ENCODE measurements around the gene TMEM225B.
"Not testable (repeated sequence)": the region's sequence is repeated elsewhere in the genome, so short reads cannot be mapped to it uniquely, and the experiment has no call there.

Gene TMEM225B

DNA sequence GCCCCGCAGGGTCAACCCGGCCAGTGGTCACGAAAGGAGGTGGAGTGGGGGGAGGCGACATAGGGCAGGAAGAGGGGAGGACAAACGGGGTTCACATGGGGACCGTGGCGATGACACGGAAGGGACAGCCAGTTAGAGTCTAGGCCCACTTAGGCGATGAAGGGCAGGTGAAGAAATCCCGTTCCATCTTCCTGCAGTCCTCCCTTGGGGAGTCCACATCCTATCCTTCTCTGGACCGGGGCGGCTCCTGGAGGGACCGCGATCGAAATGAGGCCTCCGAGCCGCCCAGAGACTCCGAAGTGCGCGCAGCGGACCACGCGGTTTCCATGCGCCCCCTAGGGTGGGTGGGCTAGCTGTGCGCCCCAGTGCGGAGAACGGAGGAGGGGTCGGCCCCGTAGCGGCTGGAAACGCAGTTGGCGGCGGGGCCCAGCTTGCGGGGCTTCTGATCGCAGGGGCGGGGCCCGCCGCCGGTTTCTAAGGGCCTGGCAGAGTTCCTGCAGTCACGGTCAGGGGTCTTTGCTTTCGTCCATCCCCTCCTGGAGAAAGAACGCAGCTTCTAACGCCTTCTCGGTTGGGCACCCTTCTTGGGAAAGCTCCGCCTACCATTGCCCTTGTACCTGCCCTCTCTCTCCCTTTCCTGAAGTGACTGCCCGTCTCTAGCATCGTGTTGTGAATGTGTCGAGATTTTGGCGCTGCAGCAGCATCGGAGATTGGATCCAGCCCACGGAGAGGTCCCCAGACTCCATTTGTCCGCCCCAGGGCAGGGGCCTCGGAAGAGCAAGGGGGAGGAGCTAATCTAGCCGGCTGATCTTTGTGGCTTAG is 17.9 kb upstream of the TMEM225B start:
- peak; percentile 36 for DNase-seq

DNA sequence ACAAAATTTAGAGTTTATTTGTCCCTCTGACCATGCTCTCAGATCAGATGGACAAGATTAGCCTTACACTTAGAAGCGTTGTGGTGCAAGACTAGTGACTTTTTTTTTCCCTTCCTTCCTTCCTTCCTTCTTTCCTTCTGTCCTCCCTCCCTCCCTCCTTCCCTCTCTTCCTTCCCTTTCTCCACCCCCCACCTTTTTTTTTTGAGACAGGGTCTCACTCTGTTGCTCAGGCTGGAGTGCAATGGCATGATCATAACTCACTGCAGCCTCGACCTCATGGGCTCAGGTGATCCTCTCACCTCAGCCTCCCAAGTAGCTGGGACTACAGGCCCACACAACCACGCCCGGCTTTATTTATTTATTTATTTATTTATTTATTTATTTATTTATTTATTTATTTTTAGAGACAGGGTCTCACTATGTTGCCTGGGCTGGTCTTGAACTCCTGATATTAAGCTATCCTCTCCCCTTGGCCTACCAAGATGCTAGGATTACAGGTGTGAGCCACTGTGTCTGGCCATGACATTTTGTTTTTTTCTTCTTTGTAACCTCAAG is 17.2 kb upstream of the TMEM225B start:
- DNase-seq: not testable (repeated sequence)

DNA sequence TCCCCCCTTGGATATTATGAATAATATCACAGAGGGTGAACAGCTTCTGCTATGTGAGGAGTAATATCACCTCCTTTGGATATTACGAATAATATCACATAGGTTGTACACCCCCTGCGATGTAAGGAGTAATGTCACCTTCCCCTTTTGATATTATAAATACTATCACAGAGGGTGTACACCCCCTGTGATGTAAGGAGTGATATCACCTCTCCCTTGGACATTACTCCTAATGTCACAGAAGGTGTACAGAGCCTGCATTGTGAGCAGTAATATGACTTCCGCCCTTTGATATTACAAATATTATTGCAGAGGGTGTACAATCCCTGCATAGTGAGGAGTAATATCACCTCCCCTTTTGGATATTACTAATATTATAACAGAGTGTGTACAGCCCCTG is 9.2 kb upstream of the TMEM225B start:
- no peak for DNase-seq

DNA sequence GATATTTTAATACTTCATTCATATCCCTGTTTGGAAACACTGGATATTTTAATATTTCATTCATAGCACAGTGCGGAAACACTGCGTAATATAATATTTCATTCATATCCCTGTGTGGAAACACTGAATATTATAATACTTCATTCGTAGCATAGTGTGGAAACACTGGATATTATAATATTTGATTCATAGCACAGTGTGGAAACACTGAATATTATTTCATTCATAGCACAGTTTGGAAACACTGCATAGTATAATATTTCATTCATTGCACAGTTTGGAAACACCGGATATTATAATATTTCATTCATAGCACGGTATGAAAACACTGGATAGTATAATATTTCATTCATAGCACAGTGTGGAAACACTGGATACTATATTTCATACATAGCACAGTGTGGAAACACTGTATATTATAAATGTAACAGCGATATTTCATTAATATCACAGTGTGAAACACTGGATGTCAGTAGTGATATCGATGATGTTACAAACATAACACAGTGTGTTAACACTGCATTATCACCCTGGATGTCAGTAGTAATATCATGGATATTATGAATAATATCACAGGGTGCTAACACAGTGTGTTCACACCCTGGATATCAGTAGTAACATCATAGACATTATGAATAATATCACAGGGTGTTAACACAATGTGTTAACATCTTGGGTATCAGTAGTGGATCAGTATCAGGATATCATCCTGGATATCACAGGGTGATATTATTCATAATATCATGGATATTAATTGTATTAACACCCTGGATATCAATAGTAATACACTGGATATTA is 2.9 kb upstream of the TMEM225B start:
- no peak for DNase-seq

DNA sequence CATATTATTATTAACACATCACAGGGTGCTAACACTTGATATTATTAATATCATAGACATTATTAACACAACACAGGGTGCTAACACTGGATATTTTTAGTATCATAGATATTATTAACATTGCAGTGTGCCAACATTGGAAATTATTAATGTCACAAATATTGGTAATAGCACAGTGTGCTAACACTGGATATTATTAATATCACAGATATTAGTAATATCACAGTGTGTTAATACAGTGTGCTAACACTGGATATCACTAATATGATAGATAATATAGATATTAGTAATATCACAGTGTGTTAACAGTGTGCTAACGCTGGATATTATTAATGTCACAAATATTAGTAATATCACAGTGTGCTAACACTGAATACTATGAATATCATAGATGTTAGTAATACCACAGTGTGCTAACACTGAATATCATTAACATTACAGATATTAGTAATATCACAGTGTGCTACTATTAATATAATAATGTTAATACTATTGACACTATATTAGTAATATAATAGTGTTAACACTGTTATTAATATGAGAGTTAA is 1.6 kb upstream of the TMEM225B start:
- DNase-seq: no peak

- no peak for DNase-seq
These were observed 1.8 kb downstream of the TMEM225B start for GRCh38 chr7:99599836-99600235.

DNA sequence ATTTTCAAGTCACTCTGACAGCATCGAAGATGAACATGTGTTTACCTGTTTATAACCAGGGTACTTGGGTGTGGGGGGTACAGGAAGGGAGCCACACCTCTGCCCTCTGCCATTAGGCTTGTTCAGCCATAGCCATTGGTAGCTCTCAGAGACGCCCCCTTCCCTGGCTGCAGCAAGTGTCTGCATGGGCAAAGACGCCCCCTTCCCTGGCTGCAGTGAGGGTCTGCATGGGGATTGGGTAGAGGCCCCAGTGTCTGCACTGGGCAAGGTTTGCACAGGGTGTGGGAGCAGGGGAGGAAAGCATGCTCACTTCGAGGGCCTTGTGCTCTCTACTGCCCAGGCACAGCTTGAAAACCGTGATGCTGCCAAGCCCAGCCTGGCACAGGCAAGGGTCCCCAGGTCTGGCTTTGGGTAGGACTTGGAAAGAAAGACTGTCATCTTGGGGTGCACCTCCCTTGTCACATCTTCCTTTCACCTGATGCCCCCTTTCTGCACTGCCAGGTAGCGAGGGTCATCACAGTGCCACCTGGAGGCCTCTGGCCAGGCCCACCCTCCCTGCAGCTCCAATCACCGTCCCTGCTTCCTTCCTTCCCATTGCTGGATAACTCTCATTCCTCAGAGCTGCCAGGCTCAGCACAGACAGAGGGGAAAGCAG is 3.7 kb downstream of the TMEM225B start:
- DNase-seq: no peak

- no peak for DNase-seq
These were observed 7.5 kb downstream of the TMEM225B start for GRCh38 chr7:99605527-99605926.

- DNase-seq: no peak
These were observed 8.5 kb downstream of the TMEM225B start for GRCh38 chr7:99606531-99606930.

DNA sequence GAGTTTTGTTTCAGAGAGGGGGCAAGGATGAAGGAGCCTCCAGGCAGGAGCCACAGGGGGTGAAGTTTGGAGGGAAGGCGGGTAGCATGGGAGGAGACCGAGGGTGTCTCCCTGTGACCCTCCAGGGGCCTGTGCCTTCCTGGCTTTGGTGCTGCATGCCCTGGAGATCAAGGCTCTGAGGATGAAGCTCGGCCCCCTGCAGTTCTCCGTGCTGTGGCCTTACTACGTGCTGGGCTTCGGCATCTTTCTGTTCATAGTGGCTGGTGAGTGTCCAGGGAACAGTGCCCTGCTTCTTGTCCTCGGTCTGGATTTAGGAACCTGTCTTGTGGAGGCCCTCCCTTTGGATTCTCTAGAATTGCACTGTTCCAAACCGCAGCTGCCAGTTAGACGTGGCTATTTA is 9.5 kb downstream of the TMEM225B start:
- no peak for DNase-seq

DNA sequence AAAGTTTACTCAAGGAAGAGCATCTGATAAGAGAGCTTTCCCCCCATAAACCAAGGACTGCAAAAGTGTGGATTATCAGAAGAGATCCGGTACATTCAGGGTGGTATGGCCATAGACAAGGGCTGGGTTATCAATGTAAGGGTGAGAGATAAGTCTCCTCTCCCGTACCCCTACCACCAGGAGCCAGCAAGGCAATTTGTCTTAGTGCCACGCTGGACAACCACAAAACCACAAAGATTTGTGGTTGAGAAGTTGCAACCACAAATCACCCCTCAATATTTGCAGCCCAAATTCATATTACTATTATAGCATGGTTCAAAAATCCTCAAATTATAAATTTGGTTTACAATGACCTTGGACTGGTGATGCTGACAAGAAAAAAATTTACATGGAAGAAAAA is 16.4 kb downstream of the TMEM225B start:
- DNase-seq: no peak

- no peak for DNase-seq
These were observed 17.9 kb downstream of the TMEM225B start for GRCh38 chr7:99615989-99616358.

DNA sequence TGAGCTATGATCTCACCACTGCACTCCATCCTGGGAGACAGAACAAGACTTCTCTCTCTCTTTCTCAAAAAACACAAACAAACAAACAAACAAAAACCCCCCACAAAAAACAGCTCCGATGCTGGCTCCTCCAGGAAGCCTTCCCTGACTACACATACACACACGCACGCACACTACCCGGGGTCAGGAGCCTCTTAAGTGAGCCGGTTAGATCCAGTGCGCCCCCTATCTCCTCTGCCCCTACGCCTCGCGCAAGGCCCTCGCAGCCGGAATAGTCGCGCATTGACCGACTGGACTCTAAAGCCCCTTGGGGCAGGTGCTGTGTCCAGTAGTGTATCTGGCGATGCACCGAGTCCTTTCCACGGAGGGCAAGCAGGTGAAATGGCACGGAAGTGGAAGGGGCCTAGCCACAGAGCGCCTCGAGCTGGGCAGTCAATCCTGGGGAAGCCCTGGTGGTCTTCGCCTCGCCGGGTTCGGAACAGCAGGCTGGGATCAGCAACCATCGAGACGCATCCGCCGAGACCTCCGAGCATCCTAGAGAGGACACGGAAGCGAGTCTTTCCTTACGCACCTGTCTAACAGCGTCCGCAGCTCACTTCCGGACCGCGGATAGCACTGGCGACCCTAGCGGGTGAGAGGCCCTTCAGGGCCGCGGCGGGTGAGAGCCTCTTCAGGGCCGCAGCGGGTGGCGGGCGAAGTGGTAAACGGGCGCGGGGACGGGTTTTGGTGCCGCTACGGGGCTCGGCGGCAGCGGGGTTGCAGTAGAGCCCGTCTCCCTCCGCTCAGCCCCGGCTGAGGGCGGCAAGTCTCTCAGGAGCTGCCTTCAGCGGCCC is 18.5 kb downstream of the TMEM225B start, which contains the start of gene ZSCAN25:
Gene ZSCAN25, plus strand, starts transcription at position 588 of the 833 bp plus-strand sequence. CDS start 2,661 bp downstream, outside the sequence.
- DNase-seq: peak; percentile 90

DNA sequence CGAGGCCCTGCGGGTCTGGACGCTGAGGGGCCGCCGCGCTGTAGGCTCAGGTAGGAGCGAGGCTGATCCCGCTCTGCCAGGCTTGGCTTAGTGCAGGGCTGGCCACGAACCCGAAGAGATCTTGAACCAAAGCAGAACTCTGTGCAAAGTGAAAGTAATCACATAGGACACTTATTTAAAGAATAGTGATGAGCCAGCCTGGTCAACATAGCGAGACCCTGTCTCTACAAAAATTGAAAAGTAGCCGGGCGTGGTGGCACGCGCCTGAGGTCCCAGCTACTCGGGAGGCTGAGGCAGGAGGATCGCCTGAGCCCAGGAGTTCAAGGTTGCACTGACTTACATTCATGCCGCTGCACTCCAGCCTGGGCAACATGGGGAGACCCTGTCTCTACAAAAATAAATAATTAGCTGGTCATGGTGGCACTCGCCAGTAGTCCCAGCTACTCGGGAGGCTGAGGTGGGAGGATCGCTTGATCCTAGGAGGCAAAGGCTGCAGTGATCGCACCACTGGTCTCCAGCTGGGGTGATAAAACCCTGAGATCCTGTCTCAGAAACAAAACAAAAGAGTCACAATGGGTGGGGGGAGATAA is 19.2 kb downstream of the TMEM225B start:
- DNase-seq: no peak

DNA sequence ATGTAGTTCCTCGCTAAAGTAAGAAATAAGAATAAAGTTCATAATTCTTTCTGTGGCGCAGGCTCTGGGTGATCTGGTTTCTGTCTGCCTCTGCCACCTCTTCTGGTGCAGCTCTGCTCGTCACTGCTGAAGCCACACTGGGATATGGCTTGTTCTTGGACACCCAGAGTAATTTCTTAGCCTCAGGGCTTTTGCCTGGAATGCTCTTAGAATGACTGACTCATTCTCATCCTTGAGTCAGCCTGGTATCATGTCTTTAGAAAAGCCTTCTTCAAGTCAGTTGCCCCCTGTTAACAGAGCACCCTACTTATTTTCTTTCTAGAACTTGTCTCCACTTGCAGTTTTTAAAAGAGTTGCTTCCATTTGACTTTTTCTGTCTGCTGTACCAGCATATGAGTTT is 20.7 kb downstream of the TMEM225B start:
- DNase-seq: no peak

GRCh38 chr7:99619571-99620130 is 21.6 kb downstream of the TMEM225B start:
- no peak for DNase-seq

- no peak for DNase-seq
These were observed 23.2 kb downstream of the TMEM225B start for GRCh38 chr7:99621271-99621670.

DNA sequence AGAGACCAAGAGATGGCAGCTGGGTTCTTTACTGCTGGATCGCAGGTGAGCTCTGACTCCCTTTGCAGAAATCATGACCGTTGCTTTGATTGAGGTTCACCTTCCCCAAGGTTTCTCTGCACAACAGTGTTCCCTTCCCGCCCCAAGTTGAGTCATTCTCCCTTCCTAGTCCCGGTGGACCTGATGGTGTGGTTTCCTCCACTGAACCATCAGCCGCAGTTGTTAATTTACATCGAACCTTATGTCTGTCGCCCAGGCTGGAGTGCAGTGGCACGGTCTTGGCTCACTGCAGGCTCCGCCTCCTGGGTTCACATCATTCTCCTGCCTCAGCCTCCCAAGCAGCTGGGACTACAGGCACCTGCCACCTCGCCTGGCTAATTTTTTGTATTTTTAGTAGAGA is 24.5 kb downstream of the TMEM225B start:
- no peak for DNase-seq

- peak; percentile 34 for DNase-seq
These were observed 25.1 kb downstream of the TMEM225B start for GRCh38 chr7:99623091-99623693.

- DNase-seq: peak; percentile 61
These were observed 25.8 kb downstream of the TMEM225B start for GRCh38 chr7:99623702-99624447.

Data from stimulated activated CD4-positive, alpha-beta T cell treated with anti-CD3 and anti-CD28 coated beads, Interleukin-1b, Interleukin-23, amount 100 ng/mL, for 48 hours (primary cell).